ENCODE measurements around the gene SLC2A4RG. TPM values are rescaled to one million over a fixed set of nuclear protein-coding genes. Genes with fewer than 3 reads are reported as not detected.

Gene SLC2A4RG
- total RNA-seq, 8 experiments from 2014 or later: 19.8 to 57.5 (median 36.4) TPM

- 60% methylated on average over 1 of the region's 6 CpGs; no CpG with 5 or more reads in 9 of the 10 experiments for WGBS, 10 experiments
- ATAC-seq (replicated peaks in 6 of 8): peak; percentile 1 to 47 (median 16)
These were observed 43.3 kb upstream of the SLC2A4RG start for GRCh38 chr20:63696306-63696627.

GRCh38 chr20:63696628-63697356 lies 42.8 kb upstream of the SLC2A4RG start, which contains the start of gene TNFRSF6B:
Gene TNFRSF6B, plus strand, starts transcription at chr20:63696652. Its CDS starts 116 bp downstream, at chr20:63696768.
- no peak within 1 kb of the TSS for H3K27ac ChIP-seq
- in situ Hi-C loops (cut with MboI; ENCODE audit: low pct_unique_long_range_greater_than_20kb in 2 of 9, low sequenced_read_pairs in 9 of 9, unreplicated experiment in 9 of 9): no loop called here
- 24 to 100% (median 40%) methylated on average over 1 to 17 of the region's 52 CpGs; no CpG with 5 or more reads in 5 of the 10 experiments for WGBS, 10 experiments
- peak; percentile 0 to 30 (median 8) for ATAC-seq (replicated peaks in 6 of 8)
- peaks cover 0 to 8% of the 10 kb centered on the region in 2 donors for H3K4me1 ChIP-seq (replicated peaks in 1 of 2)
- no peak within 1 kb of the TSS for H3K4me3 ChIP-seq

More at GRCh38 chr20:63696306-63696627, 43.3 kb upstream of the SLC2A4RG start:
- in situ Hi-C loops (cut with MboI; ENCODE audit: low pct_unique_long_range_greater_than_20kb in 2 of 9, low sequenced_read_pairs in 9 of 9, unreplicated experiment in 9 of 9): no loop called here
- Histone ChIP-seq H3K4me3 (no peak overlapping the region), H3K27ac (no peak overlapping the region), H3K4me1 (replicated peaks in 1 of 2) (peaks cover 0 to 8% of the 10 kb centered on the region in 2 donors)

GRCh38 chr20:63697357-63697867 lies 42.2 kb upstream of the SLC2A4RG start:
- 17 to 100% (median 80%) methylated on average over 1 to 3 of the region's 7 CpGs; no CpG with 5 or more reads in 5 of the 10 experiments for WGBS, 10 experiments
- ATAC-seq (replicated peaks in 6 of 8): peak in 1 of 8 experiments; percentile 2
- in situ Hi-C loops (cut with MboI; ENCODE audit: low pct_unique_long_range_greater_than_20kb in 2 of 9, low sequenced_read_pairs in 9 of 9, unreplicated experiment in 9 of 9): no loop called here
- no peak overlapping the region for H3K4me3 ChIP-seq
- peaks cover 0 to 8% of the 10 kb centered on the region in 2 donors for H3K4me1 ChIP-seq (replicated peaks in 1 of 2)
- H3K27ac ChIP-seq: no peak overlapping the region

GRCh38 chr20:63697868-63698545 lies 41.6 kb upstream of the SLC2A4RG start:
- no peak overlapping the region for H3K27ac ChIP-seq
- WGBS, 10 experiments: 74 to 92% (median 84%) methylated on average over 5 to 13 of the region's 40 CpGs; no CpG with 5 or more reads in 5 of the 10 experiments
- ATAC-seq (replicated peaks in 6 of 8): no peak
- no peak overlapping the region for H3K4me3 ChIP-seq
- in situ Hi-C loops (cut with MboI; ENCODE audit: low pct_unique_long_range_greater_than_20kb in 2 of 9, low sequenced_read_pairs in 9 of 9, unreplicated experiment in 9 of 9): no loop called here
- peaks cover 0 to 8% of the 10 kb centered on the region in 2 donors for H3K4me1 ChIP-seq (replicated peaks in 1 of 2)

GRCh38 chr20:63698739-63699465 lies 40.7 kb upstream of the SLC2A4RG start:
- 14 to 80% (median 71%) methylated on average over 1 to 4 of the region's 19 CpGs; no CpG with 5 or more reads in 6 of the 10 experiments for WGBS, 10 experiments
- Histone ChIP-seq H3K27ac (no peak overlapping the region), H3K4me3 (no peak overlapping the region), H3K4me1 (replicated peaks in 1 of 2) (peaks cover 0 to 8% of the 10 kb centered on the region in 2 donors)
- peak; percentile 35 to 71 (median 60) for ATAC-seq (replicated peaks in 6 of 8)
- in situ Hi-C loops (cut with MboI; ENCODE audit: low pct_unique_long_range_greater_than_20kb in 2 of 9, low sequenced_read_pairs in 9 of 9, unreplicated experiment in 9 of 9): no loop called here

- WGBS, 10 experiments: 20 to 75% (median 65%) methylated on average over 1 to 10 of the region's 24 CpGs; no CpG with 5 or more reads in 4 of the 10 experiments
- peak in 3 of 8 experiments; percentile 0 to 17 (median 1) for ATAC-seq (replicated peaks in 6 of 8)
- Histone ChIP-seq H3K4me3 (no peak overlapping the region), H3K27ac (peak overlapping the region in 1 of 2 donors; percentile 12), H3K4me1 (replicated peaks in 1 of 2) (peaks cover 0 to 8% of the 10 kb centered on the region in 2 donors)
- in situ Hi-C loops (cut with MboI; ENCODE audit: low pct_unique_long_range_greater_than_20kb in 2 of 9, low sequenced_read_pairs in 9 of 9, unreplicated experiment in 9 of 9): no loop called here
These were observed 39.9 kb upstream of the SLC2A4RG start for GRCh38 chr20:63699466-63700198.

GRCh38 chr20:63700199-63701050 lies 39.2 kb upstream of the SLC2A4RG start:
- in situ Hi-C loops (cut with MboI; ENCODE audit: low pct_unique_long_range_greater_than_20kb in 2 of 9, low sequenced_read_pairs in 9 of 9, unreplicated experiment in 9 of 9): no loop called here
- WGBS, 10 experiments: 60 to 100% (median 100%) methylated on average over 1 to 12 of the region's 43 CpGs; no CpG with 5 or more reads in 4 of the 10 experiments
- Histone ChIP-seq H3K4me1 (replicated peaks in 1 of 2) (peaks cover 0 to 8% of the 10 kb centered on the region in 2 donors), H3K27ac (no peak overlapping the region), H3K4me3 (no peak overlapping the region)
- ATAC-seq (replicated peaks in 6 of 8): no peak

- Histone ChIP-seq H3K4me3 (no peak overlapping the region), H3K27ac (no peak overlapping the region), H3K4me1 (replicated peaks in 1 of 2) (peaks cover under 1 to 8% of the 10 kb centered on the region in 2 donors)
- 66% methylated on average over 2 of the region's 5 CpGs; no CpG with 5 or more reads in 9 of the 10 experiments for WGBS, 10 experiments
- ATAC-seq (replicated peaks in 6 of 8): no peak
- in situ Hi-C loops (cut with MboI; ENCODE audit: low pct_unique_long_range_greater_than_20kb in 2 of 9, low sequenced_read_pairs in 9 of 9, unreplicated experiment in 9 of 9): no loop called here
These were observed 38.6 kb upstream of the SLC2A4RG start for GRCh38 chr20:63701051-63701328.

GRCh38 chr20:63701329-63702035 lies 38.1 kb upstream of the SLC2A4RG start:
- WGBS, 10 experiments: no CpG with 5 or more reads among the region's 14 CpGs
- Histone ChIP-seq H3K4me1 (replicated peaks in 1 of 2) (peaks cover 6 to 11% of the 10 kb centered on the region in 2 donors), H3K27ac (no peak overlapping the region), H3K4me3 (no peak overlapping the region)
- in situ Hi-C loops (cut with MboI; ENCODE audit: low pct_unique_long_range_greater_than_20kb in 2 of 9, low sequenced_read_pairs in 9 of 9, unreplicated experiment in 9 of 9): no loop called here
- peak in 2 of 8 experiments; percentile 2 to 4 for ATAC-seq (replicated peaks in 6 of 8)

GRCh38 chr20:63702036-63702665 lies 37.4 kb upstream of the SLC2A4RG start:
- Histone ChIP-seq H3K4me1 (replicated peaks in 1 of 2) (peaks cover 8 to 14% of the 10 kb centered on the region in 2 donors), H3K27ac (no peak overlapping the region), H3K4me3 (no peak overlapping the region)
- in situ Hi-C loops (cut with MboI; ENCODE audit: low pct_unique_long_range_greater_than_20kb in 2 of 9, low sequenced_read_pairs in 9 of 9, unreplicated experiment in 9 of 9): no loop called here
- peak in 2 of 8 experiments; percentile 1 to 2 for ATAC-seq (replicated peaks in 6 of 8)
- WGBS, 10 experiments: 100% methylated on average over 1 to 5 of the region's 16 CpGs; no CpG with 5 or more reads in 6 of the 10 experiments

Measured in motor neuron (in vitro differentiated cells).